Liver (tissue), 9 donors: Measurements from ENCODE around the gene MTO1. TPM values are rescaled to one million over a fixed set of nuclear protein-coding genes. Genes with fewer than 3 reads are reported as not detected.

ENCODE experiments used
- DNase-seq: peaks from one replicate; pipeline ENCODE4 v3.0.0-alpha.2; 2017; ENCODE audit warnings: low spot score
- H3K27ac ChIP-seq, 2 donors: one replicate each; pipeline ENCODE4 v1.7.0; 2013; ENCODE audit warnings: inconsistent platforms in 2 of 2, low read length in 2 of 2, control low read depth in 1 of 2, low read depth in 1 of 2, mild to moderate bottlenecking in 1 of 2
- H3K27me3 ChIP-seq, 4 donors: one replicate each; pipeline versions ENCODE4 v1.6.1 to v1.7.0; 2013; ENCODE audit warnings: low read length in 3 of 4, inconsistent platforms in 1 of 4, mild to moderate bottlenecking in 1 of 4, moderate library complexity in 1 of 4; ENCODE audit not compliant: control insufficient read depth in 4 of 4, insufficient read depth in 4 of 4
- H3K36me3 ChIP-seq, 4 donors: one replicate each; pipeline versions ENCODE4 v1.6.1 to v1.7.0; 2013; ENCODE audit warnings: low read length in 3 of 4, mild to moderate bottlenecking in 3 of 4, low read depth in 1 of 4, moderate library complexity in 1 of 4; ENCODE audit not compliant: control insufficient read depth in 4 of 4, insufficient read depth in 3 of 4
- H3K4me1 ChIP-seq, 4 donors: one replicate each; pipeline versions ENCODE4 v1.6.1 to v1.7.0; 2013; ENCODE audit warnings: low read length in 3 of 4, mild to moderate bottlenecking in 3 of 4, moderate library complexity in 1 of 4; ENCODE audit not compliant: control insufficient read depth in 4 of 4, insufficient read depth in 4 of 4
- H3K4me3 ChIP-seq, 3 donors: one replicate each; pipeline versions ENCODE4 v1.6.1 to v1.7.0; 2013; ENCODE audit warnings: low read length in 3 of 3, control low read depth in 1 of 3, low read depth in 1 of 3, mild to moderate bottlenecking in 1 of 3
- H3K9ac ChIP-seq, 2 donors: one replicate each; pipeline ENCODE4 v1.7.0; 2013; ENCODE audit warnings: low read length in 2 of 2, mild to moderate bottlenecking in 2 of 2, moderate library complexity in 2 of 2, control low read depth in 1 of 2, low read depth in 1 of 2
- H3K9me3 ChIP-seq, 4 donors: one replicate each; pipeline versions ENCODE4 v1.6.1 to v1.7.0; 2013; ENCODE audit warnings: low read length in 3 of 4; ENCODE audit not compliant: control insufficient read depth in 4 of 4
- ATF3 ChIP-seq: IDR thresholded peaks from 2 replicates; pipeline ENCODE4 v1.6.1; 2016; ENCODE audit warnings: antibody characterized with exemption
- CTCF ChIP-seq: fragments of 150-350 bp; IDR thresholded peaks from 2 replicates; pipeline ENCODE4 v1.5.1; 2017; ENCODE audit warnings: improper control_type of control experiment, low read depth, low read length; ENCODE audit not compliant: missing input control
- EGR1 ChIP-seq, 2 donors: IDR thresholded peaks; 2 replicates each; pipeline ENCODE4 v1.6.1; 2016 to 2018; ENCODE audit warnings: antibody characterized with exemption in 2 of 2, low read depth in 2 of 2
- FOXA1 ChIP-seq: IDR thresholded peaks from 2 replicates; pipeline ENCODE4 v1.6.1; 2016; ENCODE audit warnings: antibody characterized with exemption
- FOXA2 ChIP-seq: IDR thresholded peaks from 2 replicates; pipeline ENCODE4 v1.6.1; 2016; ENCODE audit warnings: antibody characterized with exemption
- GABPA ChIP-seq, 2 donors: IDR thresholded peaks in 1 of 2; conservative IDR thresholded peaks in 1 of 2; 2 replicates each; pipeline ENCODE4 v1.6.1; 2016; ENCODE audit warnings: antibody characterized with exemption in 2 of 2, mild to moderate bottlenecking in 1 of 2, moderate library complexity in 1 of 2
- HNF4A ChIP-seq, 2 donors: conservative IDR thresholded peaks; 2 replicates each; pipeline ENCODE4 v1.6.1; 2016; ENCODE audit warnings: antibody characterized with exemption in 2 of 2, mild to moderate bottlenecking in 2 of 2
- HNF4G ChIP-seq: IDR thresholded peaks from 2 replicates; pipeline ENCODE4 v1.6.1; 2016; ENCODE audit warnings: antibody characterized with exemption
- JUND ChIP-seq, 2 donors: IDR thresholded peaks; 2 replicates each; pipeline ENCODE4 v1.6.1; 2016; ENCODE audit warnings: antibody characterized with exemption in 2 of 2
- MAX ChIP-seq: IDR thresholded peaks from 2 replicates; pipeline ENCODE4 v1.6.1; 2016; ENCODE audit warnings: antibody characterized with exemption
- NR2F2 ChIP-seq: IDR thresholded peaks from 2 replicates; pipeline ENCODE4 v1.6.1; 2016; ENCODE audit warnings: antibody characterized with exemption
- RAD21 ChIP-seq, 2 donors: IDR thresholded peaks; 2 replicates each; pipeline ENCODE4 v1.6.1; 2016; ENCODE audit warnings: antibody characterized with exemption in 2 of 2, mild to moderate bottlenecking in 2 of 2
- REST ChIP-seq: IDR thresholded peaks from 2 replicates; pipeline ENCODE4 v1.6.1; 2016; ENCODE audit warnings: antibody characterized with exemption, mild to moderate bottlenecking
- RXRA ChIP-seq, 2 donors: IDR thresholded peaks; 2 replicates each; pipeline ENCODE4 v1.6.1; 2017 to 2018; ENCODE audit warnings: antibody characterized with exemption in 2 of 2, mild to moderate bottlenecking in 1 of 2
- SP1 ChIP-seq: IDR thresholded peaks from 2 replicates; pipeline ENCODE4 v1.6.1; 2018; ENCODE audit warnings: antibody characterized with exemption, mild to moderate bottlenecking
- TAF1 ChIP-seq: conservative IDR thresholded peaks from 2 replicates; pipeline ENCODE4 v1.6.1; 2016; ENCODE audit warnings: antibody characterized with exemption, mild to moderate bottlenecking
- YY1 ChIP-seq: IDR thresholded peaks from 2 replicates; pipeline ENCODE4 v1.6.1; 2016; ENCODE audit warnings: antibody characterized with exemption, mild to moderate bottlenecking
- ZBTB33 ChIP-seq: IDR thresholded peaks from 2 replicates; pipeline ENCODE4 v1.6.1; 2016; ENCODE audit warnings: antibody characterized with exemption
- WGBS: extraction: QIAGEN DNeasy Blood & Tissue Kit; methylation state at CpG from one replicate; pipeline ENCODE4 v1.1.7; 2013; 5-methylcytosine and 5-hydroxymethylcytosine counted together
- polyA plus RNA-seq, 2 donors: library from polyadenylated mRNA; stranded (reverse) in 1 of 2; unstranded in 1 of 2; fragments of 200-250 nt in 1 of 2; fragments of >200 nt in 1 of 2; fragmentation: Nextera tagmentation in 1 of 2; extraction: Ambion mirVana in 1 of 2; gene quantifications; one replicate each; pipeline versions ENCODE4 v1.2.1 to v1.2.3, GENCODE V29; 2013 to 2015
- total RNA-seq, 2 donors: library from RNA; depleted of rRNA; stranded (reverse); fragments of >200 nt; gene quantifications; one replicate each; pipeline ENCODE4 v1.2.3, GENCODE V29; 2014
- donor health status: healthy.
- donor health status: healthy.
- donor health status: healthy.
- donor health status: healthy.
- donor health status: healthy.

The MTO1 gene
- total and polyA plus RNA-seq, 4 donors = 12.9 to 64.4 (median 20.6) TPM

- H3K4me1 ChIP-seq = no peaks in the 10 kb centered on the region
Observed at GRCh38 chr6:73506246-73506645, 44.7 kb downstream of the MTO1 start.

More at GRCh38 chr6:73506246-73506645, 44.7 kb downstream of the MTO1 start:
- Histone ChIP-seq H3K36me3 (peaks cover 0 to 19% (median 13%) of the 10 kb centered on the region in 4 donors), H3K27me3 (no peaks in the 10 kb centered on the region), H3K9me3 (no peaks in the 10 kb centered on the region), H3K27ac (no peak overlapping the region), H3K9ac (no peak overlapping the region), H3K4me3 (no peak overlapping the region)
- no peak for DNase-seq
- TF ChIP-seq RAD21 (IDR thresholded peaks at IDR 0.05) = no peak
- no peak for TF ChIP-seq GABPA (IDR thresholded peaks at IDR 0.05 in 1 of 2, conservative IDR thresholded peaks at IDR 0.05 in 1 of 2)
- no peak for TF ChIP-seq REST
- TF ChIP-seq YY1 = no peak
- no peak for TF ChIP-seq TAF1
- no peak for TF ChIP-seq JUND (IDR thresholded peaks at IDR 0.05)
- no peak for TF ChIP-seq RXRA (IDR thresholded peaks at IDR 0.05)
- no peak for TF ChIP-seq SP1
- no peak for TF ChIP-seq FOXA2
- no peak for TF ChIP-seq CTCF
- no peak for TF ChIP-seq HNF4A (conservative IDR thresholded peaks at IDR 0.05)
- TF ChIP-seq ZBTB33 = no peak
- no peak for TF ChIP-seq FOXA1
- no peak for TF ChIP-seq NR2F2
- no peak for TF ChIP-seq ATF3
- no peak for TF ChIP-seq HNF4G
- no peak for TF ChIP-seq MAX
- no peak for TF ChIP-seq EGR1 (IDR thresholded peaks at IDR 0.05; ENCODE audit: low read depth in 2 of 2)
- WGBS = 91% methylated on average over 6 of the region's 6 CpGs
